Fibroblast of lung (primary cell): ENCODE measurements around the gene WWOX.

Source experiments
- CTCF ChIP-seq, 2 donors: IDR thresholded peaks in 1 of 2; conservative IDR thresholded peaks in 1 of 2; 1 replicate in 1 of 2; 2 replicates in 1 of 2; pipeline ENCODE4 v1.5.1; 2011 to 2012; ENCODE audit warnings: low read length in 2 of 2, control low read depth in 1 of 2, inconsistent platforms in 1 of 2, low read depth in 1 of 2, mild to moderate bottlenecking in 1 of 2
- EZH2 ChIP-seq: IDR thresholded peaks from 2 replicates; pipeline ENCODE4 v1.5.1; 2012; ENCODE audit warnings: low read length, control low read depth, mild to moderate bottlenecking; ENCODE audit errors: missing control alignments

- TF ChIP-seq CTCF (conservative IDR thresholded peaks at IDR 0.05 in 1 of 2, IDR thresholded peaks at IDR 0.05 in 1 of 2; ENCODE audit: low read depth in 1 of 2, low read length in 2 of 2) (no peak), EZH2 (no peak)
Measured at GRCh38 chr16:78630102-78630501, 530.6 kb downstream of the WWOX start.
